ENCODE data around the gene ANP32E.

ANP32E gene

GRCh38 chr1:150259758-150260669 is 24.1 kb upstream of the ANP32E start:
- Histone ChIP-seq H3K9me3 (ENCODE audit: insufficient read depth, low read length) (no peaks in the 10 kb centered on the region), H3K9me2 (replicated peaks; ENCODE audit: insufficient read depth, low read length) (no peaks in the 10 kb centered on the region), H3K27ac (ENCODE audit: low read depth, low read length) (no peak overlapping the region), H2AFZ (ENCODE audit: low read depth, low read length, severe bottlenecking) (no peak overlapping the region), H3K4me3 (ENCODE audit: insufficient read depth, low read length, poor library complexity, severe bottlenecking) (no peak overlapping the region), H4K20me1 (ENCODE audit: low read depth, low read length) (no peaks in the 10 kb centered on the region), H3K27me3 (ENCODE audit: low read length) (no peaks in the 10 kb centered on the region), H3K4me2 (ENCODE audit: low read depth, low read length, poor library complexity, severe bottlenecking) (no peak overlapping the region), H3K79me2 (ENCODE audit: insufficient read depth, low read length) (no peaks in the 10 kb centered on the region), H3K9ac (ENCODE audit: low read length) (no peak overlapping the region), H3F3A (ENCODE audit: insufficient read depth) (peaks cover 3% of the 10 kb centered on the region; the same call in 1 of the 2 replicates), H3K36me3 (ENCODE audit: low read length) (no peaks in the 10 kb centered on the region)
- no peak for TF ChIP-seq EZH2phosphoT487 (conservative IDR thresholded peaks at IDR 0.05; ENCODE audit: low read length)
- TF ChIP-seq, protein P1, sequence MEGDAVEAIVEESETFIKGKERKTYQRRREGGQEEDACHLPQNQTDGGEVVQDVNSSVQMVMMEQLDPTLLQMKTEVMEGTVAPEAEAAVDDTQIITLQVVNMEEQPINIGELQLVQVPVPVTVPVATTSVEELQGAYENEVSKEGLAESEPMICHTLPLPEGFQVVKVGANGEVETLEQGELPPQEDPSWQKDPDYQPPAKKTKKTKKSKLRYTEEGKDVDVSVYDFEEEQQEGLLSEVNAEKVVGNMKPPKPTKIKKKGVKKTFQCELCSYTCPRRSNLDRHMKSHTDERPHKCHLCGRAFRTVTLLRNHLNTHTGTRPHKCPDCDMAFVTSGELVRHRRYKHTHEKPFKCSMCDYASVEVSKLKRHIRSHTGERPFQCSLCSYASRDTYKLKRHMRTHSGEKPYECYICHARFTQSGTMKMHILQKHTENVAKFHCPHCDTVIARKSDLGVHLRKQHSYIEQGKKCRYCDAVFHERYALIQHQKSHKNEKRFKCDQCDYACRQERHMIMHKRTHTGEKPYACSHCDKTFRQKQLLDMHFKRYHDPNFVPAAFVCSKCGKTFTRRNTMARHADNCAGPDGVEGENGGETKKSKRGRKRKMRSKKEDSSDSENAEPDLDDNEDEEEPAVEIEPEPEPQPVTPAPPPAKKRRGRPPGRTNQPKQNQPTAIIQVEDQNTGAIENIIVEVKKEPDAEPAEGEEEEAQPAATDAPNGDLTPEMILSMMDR (IDR thresholded peaks at IDR 0.05; ENCODE audit: insufficient read depth, low read length, poor library complexity, severe bottlenecking): no peak

GRCh38 chr1:150259217-150259616 is 23.3 kb upstream of the ANP32E start:
- no peaks in the 10 kb centered on the region for H3K9me2 ChIP-seq (replicated peaks; ENCODE audit: insufficient read depth, low read length)
- H3K9ac ChIP-seq (ENCODE audit: low read length): no peak overlapping the region
- H3K27me3 ChIP-seq (ENCODE audit: low read length): no peaks in the 10 kb centered on the region
- H3K36me3 ChIP-seq (ENCODE audit: low read length): no peaks in the 10 kb centered on the region
- no peaks in the 10 kb centered on the region for H3K79me2 ChIP-seq (ENCODE audit: insufficient read depth, low read length)
- H3K9me3 ChIP-seq (ENCODE audit: insufficient read depth, low read length): no peaks in the 10 kb centered on the region
- no peaks in the 10 kb centered on the region for H4K20me1 ChIP-seq (ENCODE audit: low read depth, low read length)
- H3K4me2 ChIP-seq (ENCODE audit: low read depth, low read length, poor library complexity, severe bottlenecking): no peak overlapping the region
- H3K4me3 ChIP-seq (ENCODE audit: insufficient read depth, low read length, poor library complexity, severe bottlenecking): no peak overlapping the region
- no peak overlapping the region for H3K27ac ChIP-seq (ENCODE audit: low read depth, low read length)
- no peak for TF ChIP-seq EZH2phosphoT487 (conservative IDR thresholded peaks at IDR 0.05; ENCODE audit: low read length)
- TF ChIP-seq, protein P1 (IDR thresholded peaks at IDR 0.05; ENCODE audit: insufficient read depth, low read length, poor library complexity, severe bottlenecking): no peak
- H3F3A ChIP-seq (ENCODE audit: insufficient read depth): no peaks in the 10 kb centered on the region
- no peak overlapping the region for H2AFZ ChIP-seq (ENCODE audit: low read depth, low read length, severe bottlenecking)

DNA sequence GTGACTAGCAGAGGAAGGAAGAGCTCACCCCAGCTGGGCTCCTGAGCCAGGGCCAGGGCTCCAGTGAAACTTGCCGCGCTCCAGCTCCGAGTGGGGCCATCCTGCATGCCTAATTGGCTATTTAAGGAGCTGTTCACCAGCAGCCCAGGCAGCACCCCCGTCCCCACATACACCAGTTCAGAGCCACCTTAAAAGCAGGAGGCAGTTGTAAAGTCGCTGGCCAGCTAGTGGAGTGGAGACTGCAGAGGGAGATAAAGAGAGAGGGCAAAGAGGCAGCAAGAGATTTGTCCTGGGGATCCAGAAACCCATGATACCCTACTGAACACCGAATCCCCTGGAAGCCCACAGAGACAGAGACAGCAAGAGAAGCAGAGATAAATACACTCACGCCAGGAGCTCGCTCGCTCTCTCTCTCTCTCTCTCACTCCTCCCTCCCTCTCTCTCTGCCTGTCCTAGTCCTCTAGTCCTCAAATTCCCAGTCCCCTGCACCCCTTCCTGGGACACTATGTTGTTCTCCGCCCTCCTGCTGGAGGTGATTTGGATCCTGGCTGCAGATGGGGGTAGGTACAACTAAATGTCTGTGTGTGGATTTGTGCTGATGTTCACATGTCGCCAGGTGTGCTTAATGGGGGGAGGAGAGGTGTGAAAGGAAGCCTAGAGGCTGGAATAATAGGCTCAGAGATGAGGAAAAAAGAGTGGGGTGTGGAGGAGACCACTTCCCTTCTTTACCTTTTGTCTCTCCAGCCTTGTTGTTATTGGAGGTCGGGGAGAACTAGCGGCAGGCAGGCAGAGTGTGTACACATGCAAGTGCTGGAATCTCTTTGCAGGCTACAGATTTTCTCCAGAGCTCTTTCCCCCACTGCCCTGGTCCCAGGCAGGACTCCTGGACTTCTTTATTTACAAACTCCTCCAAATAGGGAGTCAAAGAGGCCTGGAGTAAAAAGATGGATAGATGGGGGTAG is 22.0 kb upstream of the ANP32E start, which contains the start of gene CA14:
Gene CA14, plus strand, starts transcription at position 151 of the 962 bp plus-strand sequence. Its CDS starts 355 bp downstream, at position 506.
- Histone ChIP-seq H3K27ac (ENCODE audit: low read depth, low read length) (no peak within 1 kb of the TSS), H3K4me2 (ENCODE audit: low read depth, low read length, poor library complexity, severe bottlenecking) (no peak within 1 kb of the TSS), H3K9ac (ENCODE audit: low read length) (no peak within 1 kb of the TSS), H3K36me3 (ENCODE audit: low read length) (no peaks in the 10 kb centered on the region), H3K9me3 (ENCODE audit: insufficient read depth, low read length) (no peaks in the 10 kb centered on the region), H3F3A (ENCODE audit: insufficient read depth) (no peaks in the 10 kb centered on the region), H3K9me2 (replicated peaks; ENCODE audit: insufficient read depth, low read length) (no peaks in the 10 kb centered on the region), H2AFZ (ENCODE audit: low read depth, low read length, severe bottlenecking) (no peak within 1 kb of the TSS), H3K79me2 (ENCODE audit: insufficient read depth, low read length) (no peaks in the 10 kb centered on the region), H4K20me1 (ENCODE audit: low read depth, low read length) (no peaks in the 10 kb centered on the region), H3K27me3 (ENCODE audit: low read length) (no peaks in the 10 kb centered on the region), H3K4me3 (ENCODE audit: insufficient read depth, low read length, poor library complexity, severe bottlenecking) (no peak within 1 kb of the TSS)
- TF ChIP-seq, protein P1 (IDR thresholded peaks at IDR 0.05; ENCODE audit: insufficient read depth, low read length, poor library complexity, severe bottlenecking): no peak
- no peak for TF ChIP-seq EZH2phosphoT487 (conservative IDR thresholded peaks at IDR 0.05; ENCODE audit: low read length)
